Stimulated activated CD8-positive, alpha-beta memory T cell treated with anti-CD3 and anti-CD28 coated beads, Interleukin-4, amount 100 ng/mL, for 24 hours (primary cell): ENCODE measurements around the gene CHCHD5.
A peak's percentile ranks its signal among the peaks of the same experiment; 100 is the strongest.

Source experiments
- DNase-seq: peaks from one replicate; pipeline ENCODE4 v3.0.0-alpha.2; 2020; ENCODE audit warnings: low read depth

Gene CHCHD5

DNA sequence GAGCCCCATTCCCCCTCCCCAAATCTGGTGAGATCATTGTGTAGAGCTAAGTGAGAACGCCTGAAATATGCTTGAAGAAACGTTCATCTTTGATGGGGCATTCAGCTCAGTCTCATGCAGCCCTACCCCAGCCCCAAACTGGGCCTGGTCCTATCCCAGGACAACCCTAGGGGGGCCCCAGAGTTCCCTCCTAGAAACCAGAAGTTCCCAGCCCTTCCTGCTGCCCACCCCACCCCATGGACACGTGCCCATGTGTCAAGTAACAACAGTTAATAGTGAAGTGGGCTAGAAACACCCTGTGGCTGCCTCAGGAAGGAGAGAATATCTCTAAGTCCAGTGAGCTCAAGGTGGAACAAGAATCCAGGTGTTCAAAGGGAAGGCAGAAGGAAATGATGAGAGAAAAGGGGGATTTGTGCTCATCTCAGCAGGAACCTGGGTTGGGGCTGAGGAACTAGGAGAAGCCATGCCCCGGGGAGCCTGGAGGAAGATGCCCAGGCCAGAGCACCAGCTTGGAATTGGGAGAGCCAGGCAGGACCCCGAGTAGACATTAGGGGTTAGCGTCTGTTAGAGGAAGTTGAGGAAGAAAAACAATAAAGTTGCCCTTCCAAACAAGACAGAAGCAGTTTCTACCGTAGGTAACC is 41.2 kb downstream of the CHCHD5 start:
- no peak for DNase-seq

DNA sequence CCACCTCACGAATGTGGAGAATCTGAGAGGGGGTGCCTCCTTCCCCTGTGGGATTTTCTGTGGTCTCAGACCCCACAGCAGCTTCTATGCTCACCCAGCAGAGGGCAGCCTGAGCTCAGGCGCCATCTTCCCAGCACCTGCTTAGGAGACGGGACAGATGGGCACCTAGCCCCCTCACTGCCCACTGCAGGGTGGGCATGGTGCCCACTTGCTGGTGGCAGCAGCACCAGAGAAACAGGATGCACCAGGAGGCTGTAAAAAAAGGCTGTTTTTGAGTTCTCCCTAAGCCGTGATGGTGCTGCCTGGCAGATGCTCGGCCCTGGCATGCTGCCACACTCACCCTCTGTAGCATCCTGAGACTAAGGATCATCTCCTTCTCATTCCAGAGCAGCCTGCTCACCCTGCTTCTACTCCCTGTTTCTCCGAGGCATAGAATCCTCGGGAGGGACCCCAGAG is 42.2 kb downstream of the CHCHD5 start:
- DNase-seq, result peak; percentile 32

DNA sequence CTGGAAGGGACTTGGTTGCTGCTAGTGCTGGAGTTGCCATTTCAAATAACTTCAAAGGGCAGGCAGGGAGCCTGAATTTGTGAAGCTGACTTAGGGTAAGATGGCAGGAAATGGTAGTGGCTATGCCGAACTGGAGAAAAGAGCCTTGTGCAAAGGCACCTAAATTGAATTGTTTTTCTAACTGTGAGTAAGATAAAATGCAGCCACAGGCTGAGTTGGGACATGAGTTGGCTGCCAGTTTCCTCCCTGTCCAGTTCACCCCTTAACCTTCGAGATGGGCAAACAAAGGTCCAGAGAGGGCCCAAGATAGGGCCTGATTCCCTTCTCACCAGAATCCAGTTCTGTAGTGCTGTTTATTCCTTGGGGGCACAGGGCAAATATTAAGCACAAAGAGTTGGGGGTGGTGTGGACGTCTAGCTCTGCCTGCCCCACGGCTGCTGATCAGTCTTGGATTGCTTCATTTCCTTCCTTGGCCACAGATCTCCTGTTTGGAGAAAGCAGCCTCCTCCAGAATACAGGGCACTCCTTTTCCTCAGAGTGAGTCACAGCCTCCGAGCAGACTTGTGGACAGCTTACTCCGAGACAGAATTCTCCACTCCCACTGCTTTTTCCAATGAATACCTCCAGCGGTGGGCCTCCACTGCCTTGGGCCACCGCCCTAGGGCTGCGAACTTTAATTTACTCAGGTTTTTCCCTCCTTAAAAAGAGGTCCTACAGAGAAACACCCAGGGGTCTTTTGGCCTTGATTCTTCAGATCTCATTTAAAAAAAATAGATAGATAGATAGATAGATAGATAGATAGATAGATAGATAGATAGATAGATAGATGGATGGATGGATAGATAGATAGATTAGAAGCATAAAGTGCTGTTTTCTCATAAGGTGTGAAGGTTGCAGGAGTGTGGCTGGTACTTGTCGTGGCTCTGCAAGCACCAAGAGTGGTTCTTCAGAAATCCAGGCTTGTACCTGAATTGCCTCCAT is 42.9 kb downstream of the CHCHD5 start:
- no peak for DNase-seq

DNA sequence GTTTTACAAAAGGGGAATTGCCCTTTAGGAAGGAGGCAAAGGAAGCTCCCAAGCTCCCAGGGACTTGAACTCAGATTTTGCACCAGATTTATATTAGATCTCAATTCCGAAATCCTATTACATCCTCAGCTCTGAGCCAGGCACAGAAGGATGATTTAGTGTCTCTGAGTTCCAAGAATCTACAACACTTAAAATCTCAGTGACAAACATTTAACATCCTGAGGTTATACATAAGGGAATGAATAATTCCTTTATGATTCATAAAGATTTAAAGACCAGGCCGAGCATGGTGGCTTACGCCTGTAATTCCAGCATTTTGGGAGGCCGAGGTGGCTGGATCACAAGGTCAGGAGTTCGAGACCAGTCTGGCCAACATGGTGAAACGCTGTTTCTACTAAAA is 44.8 kb downstream of the CHCHD5 start:
- no peak for DNase-seq

DNA sequence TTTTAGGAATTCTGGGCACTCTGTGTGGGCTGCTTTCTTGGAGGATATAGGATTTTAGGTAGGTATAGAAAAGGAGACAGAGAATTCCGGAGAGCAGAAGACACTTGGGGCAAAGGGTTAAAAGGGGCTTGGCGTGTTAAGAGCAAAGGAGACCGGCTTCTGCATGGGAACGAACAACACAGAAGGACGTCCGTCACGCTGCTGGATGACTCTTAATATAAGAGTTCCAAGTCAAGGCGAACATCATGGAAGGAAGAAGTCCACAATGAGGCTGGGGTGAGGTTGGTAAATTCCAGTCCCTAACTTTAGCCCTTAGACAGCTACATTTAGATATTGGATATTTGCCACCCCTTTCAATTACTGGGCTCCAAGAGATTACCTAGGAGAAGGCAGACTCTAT is 45.4 kb downstream of the CHCHD5 start:
- DNase-seq, result no peak

DNA sequence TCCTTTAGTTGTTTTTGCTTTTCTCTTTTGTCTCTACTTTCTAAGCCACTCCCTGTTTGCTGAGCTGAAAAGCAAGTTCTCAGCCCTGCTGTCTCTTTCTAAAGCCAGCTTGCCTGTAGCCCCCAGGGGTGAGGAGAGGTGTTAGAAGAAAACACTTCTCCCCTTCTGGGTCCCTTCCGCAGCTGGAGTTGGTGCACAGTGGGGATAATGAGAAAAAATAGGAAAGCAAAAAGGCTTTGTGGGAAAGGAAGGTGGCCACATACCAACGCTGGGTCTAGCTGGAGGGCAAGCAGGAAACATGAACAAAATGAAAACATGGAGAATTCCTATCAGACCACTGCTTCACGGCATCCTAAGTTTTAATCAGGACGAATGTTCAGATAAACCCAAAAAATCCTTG is 45.9 kb downstream of the CHCHD5 start:
- DNase-seq, result no peak

DNA sequence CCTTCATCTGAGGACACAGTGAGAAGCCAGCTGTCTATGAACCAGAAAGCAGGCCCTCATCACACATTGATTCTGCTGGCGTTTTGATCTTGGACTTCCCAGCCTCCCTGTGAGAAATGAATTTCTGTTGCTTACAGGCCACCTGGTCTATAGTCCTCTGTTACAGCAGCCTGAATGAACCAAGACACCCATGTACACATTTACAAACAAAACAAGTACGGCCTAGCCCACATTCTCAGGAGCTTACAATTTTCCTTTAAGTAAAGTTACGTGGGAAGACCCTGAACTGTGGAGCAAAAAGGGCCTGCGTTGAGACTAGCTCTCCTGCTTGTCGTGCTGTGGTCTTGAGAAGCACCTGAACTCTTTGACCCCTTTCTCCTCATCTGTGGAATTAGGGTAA is 49.3 kb downstream of the CHCHD5 start:
- DNase-seq, result no peak

DNA sequence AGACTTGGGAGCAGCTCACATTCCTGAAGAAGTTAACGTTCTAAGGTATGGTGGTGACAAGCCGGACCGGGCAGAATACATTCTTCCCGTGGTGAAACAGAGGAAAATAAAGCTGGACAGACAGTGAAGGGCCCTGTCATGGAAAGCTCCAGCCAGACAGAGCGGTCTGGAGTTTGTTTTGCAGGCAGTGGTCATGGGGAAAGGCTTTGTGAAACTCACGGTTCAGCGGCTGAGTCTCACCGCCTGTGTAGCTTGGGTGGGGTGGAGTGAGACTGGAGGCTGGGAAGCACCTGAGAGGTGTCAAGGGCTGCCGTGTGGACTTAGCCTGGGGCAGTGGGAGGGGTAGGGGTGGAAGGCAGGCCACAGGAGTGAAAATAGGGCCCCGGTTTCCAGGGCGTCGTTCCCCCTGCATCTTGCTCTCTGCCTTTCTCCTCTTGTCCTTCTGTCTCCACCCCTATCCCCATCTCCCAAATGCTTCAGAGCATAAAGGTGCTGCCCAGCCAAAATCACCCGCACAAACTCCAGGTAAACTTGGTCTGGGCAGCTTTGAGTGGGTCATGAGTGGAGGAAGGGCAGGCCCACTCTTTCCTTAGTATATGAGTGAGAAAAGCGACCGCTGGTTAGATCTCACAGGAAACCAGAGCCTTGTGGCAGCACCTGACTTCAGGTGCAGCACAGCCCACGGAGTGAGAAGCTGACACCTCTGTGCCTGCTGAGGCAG is 49.9 kb downstream of the CHCHD5 start:
- no peak for DNase-seq

DNA sequence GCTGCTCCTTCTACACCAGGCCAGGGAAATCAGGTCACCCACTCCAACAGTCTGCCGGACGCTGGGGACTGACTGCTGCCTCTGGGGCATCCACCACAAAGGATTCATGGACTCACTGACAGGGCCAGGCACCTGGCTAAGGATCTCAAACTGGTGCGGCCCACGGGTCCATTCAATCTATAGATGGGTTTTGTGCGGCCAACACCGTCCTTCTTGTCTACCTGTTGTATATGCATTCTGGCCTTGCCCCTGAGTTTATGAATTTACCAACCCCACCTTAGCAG is 50.4 kb downstream of the CHCHD5 start:
- DNase-seq, result no peak

DNA sequence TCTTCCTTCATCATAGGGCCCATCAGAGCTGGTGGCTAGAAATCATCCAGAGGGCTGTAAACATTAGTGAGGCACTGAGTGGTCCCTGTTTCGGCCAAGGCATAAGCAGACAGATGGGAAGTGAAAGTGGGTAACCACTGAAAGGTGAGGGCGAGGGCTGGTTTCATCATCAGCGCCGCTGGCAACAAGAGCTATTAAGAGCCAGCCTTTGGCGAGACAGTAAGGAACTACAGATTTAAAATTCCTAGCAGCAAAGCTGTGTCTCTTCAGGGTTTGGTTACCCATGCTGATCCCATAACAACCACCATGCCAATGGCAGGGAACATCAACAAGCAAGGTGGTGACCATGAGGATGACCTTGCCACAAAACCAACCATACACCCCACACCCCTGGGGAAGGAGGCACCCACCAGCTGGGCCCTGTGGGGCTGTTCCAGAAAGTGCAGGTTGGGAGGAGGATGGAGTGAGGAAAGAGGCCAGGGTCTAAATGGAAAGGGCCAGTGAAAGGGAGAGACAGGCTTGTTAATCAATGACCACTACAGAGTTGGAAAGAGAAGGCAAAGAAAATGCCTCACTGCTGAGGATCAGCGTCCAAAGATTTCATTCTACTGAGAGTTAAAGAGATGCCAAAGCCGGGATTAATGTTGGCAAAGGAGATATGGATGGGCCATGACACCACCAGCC is 52.3 kb downstream of the CHCHD5 start:
- no peak for DNase-seq

DNA sequence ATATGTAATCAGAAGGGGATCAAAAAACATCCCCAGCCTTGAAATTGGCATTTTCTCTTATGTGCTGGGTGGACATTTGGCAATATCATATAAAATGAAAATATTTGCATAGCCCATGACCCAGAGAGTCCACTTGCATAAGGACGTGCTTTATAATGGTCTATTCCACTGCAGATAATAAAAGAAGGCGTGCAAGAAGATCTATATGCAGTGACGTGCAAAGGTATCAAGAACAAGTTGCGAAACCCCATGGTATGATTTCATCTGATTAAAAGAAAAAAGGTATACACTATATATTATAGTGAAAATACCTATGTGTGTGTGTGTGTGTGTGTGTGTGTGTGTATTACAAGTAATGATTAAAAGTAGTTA is 52.9 kb downstream of the CHCHD5 start:
- no peak for DNase-seq
